HCT116 (cell line): Measurements from ENCODE around the gene ARVCF. TPM values are rescaled to one million over a fixed set of nuclear protein-coding genes. Genes with fewer than 3 reads are reported as not detected.

Source experiments
- ATAC-seq: fragments of 200-7000 bp; cut with Tn5 transposase; 2 replicates; pipeline ENCODE4 v1.9.1; 2020; ENCODE audit warnings: mild to moderate bottlenecking, moderate library complexity
- BruUV-seq: library from RNA; stranded (reverse); fragments of 400-500 nt; replicated peaks from 2 replicates; lab custom pipeline; 2021; lab: Mats Ljungman, UMichigan
- CTCF ChIA-PET: fragments of 300-600 bp; sonication (Branson Sonifier 250); formaldehyde crosslinking; loops from one replicate; lab custom pipeline; 2021; ENCODE audit warnings: antibody characterized with exemption; lab: Charles Lee
- POLR2A ChIA-PET: fragments of 300-600, 350-600 bp; sonication (Branson Sonifier 250); formaldehyde crosslinking; loops from one replicate; lab custom pipeline; 2021; ENCODE audit warnings: antibody characterized with exemption; lab: Charles Lee
- RAD21 ChIA-PET, 2 experiments: fragments of 300-600 bp; sonication (Branson Sonifier 250); formaldehyde crosslinking; loops; one replicate each; lab custom pipeline; 2023; ENCODE audit warnings: low total read pairs in 2 of 2; ENCODE audit not compliant: uncharacterized antibody in 2 of 2, unreplicated experiment in 2 of 2, low non-redundant PET in 1 of 2; lab: Charles Lee
- DNase-seq: peaks from one replicate; pipeline ENCODE4 v3.0.0-alpha.2; 2010; ENCODE audit warnings: low read depth, low spot score
- H2AFZ ChIP-seq: fragments of 200-600 bp; shearing (Covaris generic), sonication (generic); 2 replicates; pipeline ENCODE4 v1.6.1; 2017; ENCODE audit warnings: low read depth, mixed run types, mixed read lengths, antibody characterized with exemption, low read length; ENCODE audit not compliant: poor library complexity, severe bottlenecking
- H3K27ac ChIP-seq: 2 replicates; pipeline ENCODE4 v1.5.1; 2012; ENCODE audit warnings: low read depth, low read length
- H3K27me3 ChIP-seq: fragments of 200-600 bp; sonication (generic); 2 replicates; pipeline ENCODE4 v1.6.1; 2016; ENCODE audit warnings: mixed run types, low read length, mixed read lengths; ENCODE audit not compliant: insufficient read depth
- H3K36me3 ChIP-seq, 2 experiments: fragments of 200-500 bp in 1 of 2; fragments of 200-600 bp in 1 of 2; sonication (Bioruptor generic) in 1 of 2; sonication (generic) in 1 of 2; 2 replicates each; pipeline versions ENCODE4 v1.5.1 to v1.6.1; 2014 to 2016; ENCODE audit warnings: low read length in 2 of 2, inconsistent platforms in 1 of 2, mixed read lengths in 1 of 2, mixed run types in 1 of 2; ENCODE audit not compliant: insufficient read depth in 2 of 2, control insufficient read depth in 1 of 2
- H3K4me1 ChIP-seq, 2 experiments: fragments of 200-600 bp in 1 of 2; sonication (generic) in 1 of 2; 2 replicates each; pipeline versions ENCODE4 v1.5.1 to v1.6.1; 2012 to 2017; ENCODE audit warnings: low read length in 2 of 2, inconsistent platforms in 1 of 2, mild to moderate bottlenecking in 1 of 2, mixed read lengths in 1 of 2, mixed run types in 1 of 2, moderate library complexity in 1 of 2; ENCODE audit not compliant: insufficient read depth in 2 of 2, control insufficient read depth in 1 of 2
- H3K4me2 ChIP-seq: fragments of 200-600 bp; sonication (generic); 2 replicates; pipeline ENCODE4 v1.6.1; 2017; ENCODE audit warnings: mixed run types, low read length, mixed read lengths
- H3K4me3 ChIP-seq, 2 experiments: fragments of 200-600 bp in 1 of 2; sonication (generic) in 1 of 2; replicated peaks in 1 of 2; 2 replicates each; pipeline ENCODE4 v1.5.1; 2011 to 2016; ENCODE audit warnings: low read length in 2 of 2, control low read depth in 1 of 2, low read depth in 1 of 2, mild to moderate bottlenecking in 1 of 2, mixed read lengths in 1 of 2, mixed run types in 1 of 2
- H3K79me2 ChIP-seq: fragments of 200-600 bp; sonication (generic); 2 replicates; pipeline ENCODE4 v1.6.1; 2017; ENCODE audit warnings: mild to moderate bottlenecking, mixed run types, low read length, moderate library complexity, mixed read lengths; ENCODE audit not compliant: insufficient read depth
- H3K9ac ChIP-seq: fragments of 200-600 bp; sonication (generic); 2 replicates; pipeline ENCODE4 v1.6.1; 2016; ENCODE audit warnings: low read length, mixed read lengths
- H3K9me2 ChIP-seq: fragments of 200-600 bp; sonication (generic), shearing (Covaris generic); 2 replicates; pipeline ENCODE4 v1.6.1; 2017; ENCODE audit warnings: mixed run types, mild to moderate bottlenecking, moderate library complexity; ENCODE audit not compliant: insufficient read depth
- H3K9me3 ChIP-seq, 2 experiments: fragments of 200-500 bp in 1 of 2; fragments of 200-600 bp in 1 of 2; sonication (Bioruptor generic) in 1 of 2; sonication (generic) in 1 of 2; 2 replicates each; pipeline ENCODE4 v1.6.1; 2014 to 2017; ENCODE audit warnings: low read length in 2 of 2, mixed read lengths in 2 of 2, inconsistent platforms in 1 of 2, low read depth in 1 of 2, mild to moderate bottlenecking in 1 of 2, mixed run types in 1 of 2, moderate library complexity in 1 of 2; ENCODE audit not compliant: control insufficient read depth in 1 of 2, insufficient read depth in 1 of 2
- H4K20me1 ChIP-seq: fragments of 200-600 bp; sonication (generic), shearing (Covaris generic); 2 replicates; pipeline ENCODE4 v1.6.1; 2017; ENCODE audit warnings: mixed run types, mild to moderate bottlenecking, moderate library complexity; ENCODE audit not compliant: insufficient read depth
- CBX3 ChIP-seq: IDR thresholded peaks from 2 replicates; pipeline ENCODE4 v1.6.1; 2012; ENCODE audit warnings: low read depth
- CEBPB ChIP-seq: IDR thresholded peaks from 2 replicates; pipeline ENCODE4 v1.6.1; 2012; ENCODE audit warnings: low read depth
- ELF1 ChIP-seq: IDR thresholded peaks from 2 replicates; pipeline ENCODE4 v1.6.1; 2012; ENCODE audit warnings: low read depth, borderline replicate concordance
- EZH2phosphoT487 ChIP-seq: fragments of 200-600 bp; IDR thresholded peaks from 2 replicates; pipeline ENCODE4 v1.6.1; 2018; ENCODE audit warnings: antibody characterized with exemption, borderline replicate concordance
- FOSL1 ChIP-seq: IDR thresholded peaks from 2 replicates; pipeline ENCODE4 v1.6.1; 2012; ENCODE audit warnings: low read depth
- JUND ChIP-seq: IDR thresholded peaks from 2 replicates; pipeline ENCODE4 v1.6.1; 2012
- POLR2A ChIP-seq: IDR thresholded peaks from 2 replicates; pipeline ENCODE4 v1.7.0; 2011; ENCODE audit warnings: borderline replicate concordance; ENCODE audit not compliant: insufficient read depth, insufficient read length; ENCODE audit errors: extremely low read depth
- POLR2AphosphoS5 ChIP-seq: IDR thresholded peaks from 2 replicates; pipeline ENCODE4 v1.6.1; 2011; ENCODE audit warnings: mild to moderate bottlenecking, low read depth, low read length, moderate library complexity
- RAD21 ChIP-seq: IDR thresholded peaks from 2 replicates; pipeline ENCODE4 v1.6.1; 2012; ENCODE audit warnings: low read depth, mild to moderate bottlenecking
- SP1 ChIP-seq: IDR thresholded peaks from 2 replicates; pipeline ENCODE4 v1.6.1; 2012; ENCODE audit warnings: low read depth
- SRF ChIP-seq: IDR thresholded peaks from 2 replicates; pipeline ENCODE4 v1.6.1; 2012; ENCODE audit warnings: low read depth
- TCF7L2 ChIP-seq: IDR thresholded peaks from 2 replicates; pipeline ENCODE4 v1.7.0; 2011; ENCODE audit warnings: borderline replicate concordance, inconsistent platforms; ENCODE audit not compliant: insufficient read depth, insufficient read length; ENCODE audit errors: extremely low read depth
- YY1 ChIP-seq: IDR thresholded peaks from 2 replicates; pipeline ENCODE4 v1.6.1; 2011; ENCODE audit warnings: low read length, low read depth, moderate library complexity, mild to moderate bottlenecking; ENCODE audit not compliant: insufficient replicate concordance; ENCODE audit errors: extremely low read depth
- ZBTB33 ChIP-seq: IDR thresholded peaks from 2 replicates; pipeline ENCODE4 v1.6.1; 2011; ENCODE audit warnings: mild to moderate bottlenecking, low read length, moderate library complexity; ENCODE audit not compliant: insufficient replicate concordance; ENCODE audit errors: extremely low read depth
- ZFX ChIP-seq: fragments of 450-650 bp; IDR thresholded peaks from 2 replicates; pipeline ENCODE4 v1.6.1; 2017
- ZNF274 ChIP-seq: fragments of 200-500 bp; sonication (Bioruptor generic); IDR thresholded peaks from 2 replicates; pipeline ENCODE4 v1.6.1; 2014; ENCODE audit warnings: mild to moderate bottlenecking, low read depth, low read length, inconsistent platforms
- intact Hi-C: fragments of 100-400 bp; cut with micrococcal nuclease; formaldehyde crosslinking; loops from 2 replicates; pipeline ENCODE4 v1.10.0; 2022
- total RNA-seq: library from RNA; stranded (reverse); gene quantifications from one replicate; pipeline ENCODE4 v1.2.1, GENCODE V29; 2021; ENCODE audit not compliant: unreplicated experiment
- TF ChIP-seq, protein P1 (sequence below), 3 experiments: fragments of 200-600 bp in 1 of 3; sonication (generic) in 1 of 3; IDR thresholded peaks in 2 of 3; conservative IDR thresholded peaks in 1 of 3; 2 replicates each; pipeline ENCODE4 v1.5.1; 2012 to 2017; ENCODE audit warnings: low read depth in 2 of 3, low read length in 2 of 3, antibody characterized with exemption in 1 of 3, borderline replicate concordance in 1 of 3, control low read depth in 1 of 3, mild to moderate bottlenecking in 1 of 3, mixed read lengths in 1 of 3, mixed run types in 1 of 3, moderate library complexity in 1 of 3; ENCODE audit not compliant: insufficient read depth in 1 of 3
- TF ChIP-seq, protein P2 (sequence below): IDR thresholded peaks from 2 replicates; pipeline ENCODE4 v1.6.1; 2012
- TF ChIP-seq, protein P3 (sequence below): IDR thresholded peaks from 2 replicates; pipeline ENCODE4 v1.6.1; 2012

The ARVCF gene
- total RNA-seq, 1 experiment from 2014 or later, result 42.8 TPM

GRCh38 chr22:19990188-19990587, 26.4 kb downstream of the ARVCF start (continued):
- TF ChIP-seq, protein P1, sequence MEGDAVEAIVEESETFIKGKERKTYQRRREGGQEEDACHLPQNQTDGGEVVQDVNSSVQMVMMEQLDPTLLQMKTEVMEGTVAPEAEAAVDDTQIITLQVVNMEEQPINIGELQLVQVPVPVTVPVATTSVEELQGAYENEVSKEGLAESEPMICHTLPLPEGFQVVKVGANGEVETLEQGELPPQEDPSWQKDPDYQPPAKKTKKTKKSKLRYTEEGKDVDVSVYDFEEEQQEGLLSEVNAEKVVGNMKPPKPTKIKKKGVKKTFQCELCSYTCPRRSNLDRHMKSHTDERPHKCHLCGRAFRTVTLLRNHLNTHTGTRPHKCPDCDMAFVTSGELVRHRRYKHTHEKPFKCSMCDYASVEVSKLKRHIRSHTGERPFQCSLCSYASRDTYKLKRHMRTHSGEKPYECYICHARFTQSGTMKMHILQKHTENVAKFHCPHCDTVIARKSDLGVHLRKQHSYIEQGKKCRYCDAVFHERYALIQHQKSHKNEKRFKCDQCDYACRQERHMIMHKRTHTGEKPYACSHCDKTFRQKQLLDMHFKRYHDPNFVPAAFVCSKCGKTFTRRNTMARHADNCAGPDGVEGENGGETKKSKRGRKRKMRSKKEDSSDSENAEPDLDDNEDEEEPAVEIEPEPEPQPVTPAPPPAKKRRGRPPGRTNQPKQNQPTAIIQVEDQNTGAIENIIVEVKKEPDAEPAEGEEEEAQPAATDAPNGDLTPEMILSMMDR (IDR thresholded peaks at IDR 0.05 in 2 of 3, conservative IDR thresholded peaks at IDR 0.05 in 1 of 3; ENCODE audit: borderline replicate concordance in 1 of 3, insufficient read depth in 1 of 3, low read depth in 2 of 3, low read length in 2 of 3), result no peak
- TF ChIP-seq POLR2AphosphoS5 (no peak), SRF (no peak), POLR2A (no peak), RAD21 (no peak), TCF7L2 (no peak)

- H4K20me1 ChIP-seq, result no peaks in the 10 kb centered on the region
- ChIA-PET RAD21 (no interaction called here), POLR2A (no interaction called here), CTCF (no interaction called here)
- BruUV-seq, result no TSS peak
- no peaks in the 10 kb centered on the region for H3K27me3 ChIP-seq
- no peak overlapping the region for H2AFZ ChIP-seq
- no peak overlapping the region for H3K4me3 ChIP-seq
- H3K4me1 ChIP-seq, result peaks cover 16 to 23% of the 10 kb centered on the region in 2 experiments
- H3K4me2 ChIP-seq, result no peak overlapping the region
- ATAC-seq (no peak), DNase-seq (no peak)
- no peaks in the 10 kb centered on the region for H3K36me3 ChIP-seq
- no peak overlapping the region for H3K9ac ChIP-seq
- no peak overlapping the region for H3K27ac ChIP-seq
- H3K9me3 ChIP-seq, result no peaks in the 10 kb centered on the region
- no peaks in the 10 kb centered on the region for H3K9me2 ChIP-seq
- intact Hi-C loops, result loop anchor here (10.0 kb wide), 1 partner anchor 95 kb away; the partner anchor contains the start of gene DGCR8
- no peak for TF ChIP-seq FOSL1
- TF ChIP-seq YY1, result no peak
- TF ChIP-seq, protein P2, sequence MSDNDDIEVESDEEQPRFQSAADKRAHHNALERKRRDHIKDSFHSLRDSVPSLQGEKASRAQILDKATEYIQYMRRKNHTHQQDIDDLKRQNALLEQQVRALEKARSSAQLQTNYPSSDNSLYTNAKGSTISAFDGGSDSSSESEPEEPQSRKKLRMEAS, result no peak
- TF ChIP-seq ZBTB33, result no peak
- TF ChIP-seq CBX3, result no peak
- no peak for TF ChIP-seq SP1
- no peak for TF ChIP-seq EZH2phosphoT487
- TF ChIP-seq CEBPB, result no peak
- no peak for TF ChIP-seq TCF7L2
- TF ChIP-seq RAD21, result no peak
- TF ChIP-seq ZNF274, result no peak
- TF ChIP-seq, protein P3, sequence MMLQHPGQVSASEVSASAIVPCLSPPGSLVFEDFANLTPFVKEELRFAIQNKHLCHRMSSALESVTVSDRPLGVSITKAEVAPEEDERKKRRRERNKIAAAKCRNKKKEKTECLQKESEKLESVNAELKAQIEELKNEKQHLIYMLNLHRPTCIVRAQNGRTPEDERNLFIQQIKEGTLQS, result no peak
- no peak for TF ChIP-seq POLR2A
- TF ChIP-seq, protein P1 (IDR thresholded peaks at IDR 0.05 in 2 of 3, conservative IDR thresholded peaks at IDR 0.05 in 1 of 3; ENCODE audit: borderline replicate concordance in 1 of 3, insufficient read depth in 1 of 3, low read depth in 2 of 3, low read length in 2 of 3), result no peak
- TF ChIP-seq POLR2AphosphoS5, result no peak
- TF ChIP-seq SRF, result no peak
- TF ChIP-seq JUND, result no peak
- TF ChIP-seq ELF1, result no peak
- no peak for TF ChIP-seq ZFX
- TF ChIP-seq, all 23 proteins: peak for 0
- H3K79me2 ChIP-seq, result peaks cover 6% of the 10 kb centered on the region; the same call in 1 of the 2 replicates
These were observed 26.9 kb downstream of the ARVCF start for GRCh38 chr22:19989725-19990067.
